Body of pancreas (tissue), 4 donors: ENCODE results near the gene PPCDC.

Experiments used
- CTCF ChIP-seq, 7 experiments: fragments of 450-650 bp in 4 of 7; fragments of 200-600 bp in 3 of 7; sonication (generic) in 3 of 7; IDR thresholded peaks; one replicate each; pipeline ENCODE4 v1.5.1; 2016 to 2019; ENCODE audit warnings: antibody characterized with exemption in 7 of 7
- POLR2A ChIP-seq, 3 donors: fragments of 450-650 bp; IDR thresholded peaks; one replicate each; pipeline ENCODE4 v1.6.1; 2016; ENCODE audit warnings: antibody characterized with exemption in 3 of 3, mild to moderate bottlenecking in 2 of 3

GRCh38 chr15:75016431-75016830 lies 7.0 kb upstream of the PPCDC start:
- TF ChIP-seq CTCF (IDR thresholded peaks at IDR 0.05), result no peak
- no peak for TF ChIP-seq POLR2A (IDR thresholded peaks at IDR 0.05)
